Natural killer cell (primary cell): Measurements from ENCODE around the gene ZC3H12C. TPM values are rescaled to one million over a fixed set of nuclear protein-coding genes. Genes with fewer than 3 reads are reported as not detected.

Source experiments
- ATAC-seq, 3 donors: fragments of 150-1000 bp in 2 of 3; fragments of 200-7000 bp in 1 of 3; cut with Tn5 transposase; 1 replicate in 1 of 3; 2 replicates in 2 of 3; pipeline ENCODE4 v1.10.0; 2021; ENCODE audit warnings: mild to moderate bottlenecking in 2 of 3, moderate library complexity in 2 of 3
- DNase-seq, 2 donors: peaks; one replicate each; pipeline versions ENCODE4 v3.0.0 to v3.0.0-alpha.2; 2013 to 2021; ENCODE audit warnings: mixed read lengths in 1 of 2
- H3K27ac ChIP-seq: one replicate; pipeline ENCODE4 v1.5.1; 2013; ENCODE audit warnings: mild to moderate bottlenecking, low read length
- H3K27me3 ChIP-seq: one replicate; pipeline ENCODE4 v1.6.1; 2013; ENCODE audit warnings: low read length; ENCODE audit not compliant: control insufficient read depth, insufficient read depth
- H3K36me3 ChIP-seq: one replicate; pipeline ENCODE4 v1.6.1; 2013; ENCODE audit warnings: low read length; ENCODE audit not compliant: control insufficient read depth, insufficient read depth
- H3K4me1 ChIP-seq: one replicate; pipeline ENCODE4 v1.6.1; 2013; ENCODE audit warnings: low read length; ENCODE audit not compliant: control insufficient read depth, insufficient read depth
- H3K4me3 ChIP-seq: one replicate; pipeline ENCODE4 v1.5.1; 2013; ENCODE audit warnings: low read length
- H3K9me3 ChIP-seq: one replicate; pipeline ENCODE4 v1.6.1; 2013; ENCODE audit warnings: low read length; ENCODE audit not compliant: control insufficient read depth, insufficient read depth
- H3K27ac Mint-ChIP-seq, 2 donors: one replicate each; pipeline ENCODE4 v1.8.0; 2022; ENCODE audit warnings: mild to moderate bottlenecking in 2 of 2, mixed read lengths in 2 of 2, moderate library complexity in 1 of 2
- H3K27me3 Mint-ChIP-seq, 2 donors: one replicate each; pipeline ENCODE4 v1.8.0; 2022; ENCODE audit warnings: low read depth in 2 of 2, mixed read lengths in 2 of 2
- H3K36me3 Mint-ChIP-seq: one replicate; pipeline ENCODE4 v1.8.0; 2022; ENCODE audit warnings: mixed read lengths
- H3K4me1 Mint-ChIP-seq, 2 donors: one replicate each; pipeline ENCODE4 v1.8.0; 2022; ENCODE audit warnings: mixed read lengths in 2 of 2
- H3K4me3 Mint-ChIP-seq: one replicate; pipeline ENCODE4 v1.8.0; 2022; ENCODE audit warnings: mild to moderate bottlenecking, moderate library complexity, mixed read lengths
- H3K9me3 Mint-ChIP-seq, 2 donors: one replicate each; pipeline ENCODE4 v1.8.0; 2022; ENCODE audit warnings: mixed read lengths in 2 of 2
- WGBS: methylation state at CpG from one replicate; pipeline ENCODE4 v1.1.7; 2013; ENCODE audit warnings: missing lambda C conversion rate; ENCODE audit not compliant: insufficient coverage; 5-methylcytosine and 5-hydroxymethylcytosine counted together
- intact Hi-C: fragments of 100-400 bp; cut with micrococcal nuclease; formaldehyde crosslinking; loops from one replicate; pipeline ENCODE4 v1.14.2; 2022
- total RNA-seq, 4 donors: library from RNA; stranded (reverse); fragments of 120-200 nt in 1 of 4; gene quantifications; one replicate each; pipeline versions ENCODE4 v1.2.3 to v1.2.4, GENCODE V29; 2013 to 2022
- TF ChIP-seq, protein P1 (sequence below): fragments of 200-600 bp; IDR thresholded peaks from one replicate; pipeline ENCODE4 v1.8.0; 2022; ENCODE audit warnings: antibody characterized with exemption

Gene ZC3H12C
- total RNA-seq, 3 donors from 2014 or later (not counting 1 experiment from before 2014, with no cell fraction given) = 0.16 to 0.45 TPM; not detected in 1

DNA sequence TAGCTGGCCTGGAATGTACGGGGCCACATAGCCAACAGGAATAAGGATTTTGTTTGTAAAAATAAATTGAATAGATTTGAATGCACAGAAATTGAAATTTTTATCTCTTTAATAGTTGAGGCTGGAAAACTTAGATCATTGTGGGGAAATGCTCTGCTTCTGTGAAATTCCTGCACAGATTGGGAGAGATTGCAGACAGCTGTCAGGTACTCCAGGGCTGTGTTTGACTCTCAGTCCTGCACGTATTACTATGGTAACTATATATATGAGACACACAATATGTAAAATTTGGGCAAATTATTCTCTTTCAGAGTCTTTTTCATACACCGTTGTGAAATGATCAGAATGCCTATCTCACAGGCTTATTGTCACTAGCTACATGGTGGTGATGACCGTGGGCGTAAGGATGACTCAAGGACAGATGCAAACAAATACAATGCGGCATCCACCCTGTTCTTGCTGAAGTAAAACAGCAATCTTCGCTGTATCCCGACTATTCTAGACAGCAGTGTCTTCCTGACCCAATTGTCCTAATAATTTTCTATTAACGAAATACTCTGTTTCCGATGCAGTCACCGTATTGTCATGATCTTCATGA, 79.4 kb downstream of the ZC3H12C start:
- TF ChIP-seq, protein P1, sequence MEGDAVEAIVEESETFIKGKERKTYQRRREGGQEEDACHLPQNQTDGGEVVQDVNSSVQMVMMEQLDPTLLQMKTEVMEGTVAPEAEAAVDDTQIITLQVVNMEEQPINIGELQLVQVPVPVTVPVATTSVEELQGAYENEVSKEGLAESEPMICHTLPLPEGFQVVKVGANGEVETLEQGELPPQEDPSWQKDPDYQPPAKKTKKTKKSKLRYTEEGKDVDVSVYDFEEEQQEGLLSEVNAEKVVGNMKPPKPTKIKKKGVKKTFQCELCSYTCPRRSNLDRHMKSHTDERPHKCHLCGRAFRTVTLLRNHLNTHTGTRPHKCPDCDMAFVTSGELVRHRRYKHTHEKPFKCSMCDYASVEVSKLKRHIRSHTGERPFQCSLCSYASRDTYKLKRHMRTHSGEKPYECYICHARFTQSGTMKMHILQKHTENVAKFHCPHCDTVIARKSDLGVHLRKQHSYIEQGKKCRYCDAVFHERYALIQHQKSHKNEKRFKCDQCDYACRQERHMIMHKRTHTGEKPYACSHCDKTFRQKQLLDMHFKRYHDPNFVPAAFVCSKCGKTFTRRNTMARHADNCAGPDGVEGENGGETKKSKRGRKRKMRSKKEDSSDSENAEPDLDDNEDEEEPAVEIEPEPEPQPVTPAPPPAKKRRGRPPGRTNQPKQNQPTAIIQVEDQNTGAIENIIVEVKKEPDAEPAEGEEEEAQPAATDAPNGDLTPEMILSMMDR = no peak
- ATAC-seq = no peak
- Mint-ChIP-seq H3K4me1 (peaks cover 7 to 8% of the 10 kb centered on the region in 2 donors), H3K36me3 (no peaks in the 10 kb centered on the region), H3K27me3 (peaks cover 0 to 6% of the 10 kb centered on the region in 2 donors), H3K27ac (no peak overlapping the region), H3K9me3 (no peaks in the 10 kb centered on the region), H3K4me3 (no peak overlapping the region)
- no peak overlapping the region for H3K27ac ChIP-seq
- no peaks in the 10 kb centered on the region for H3K36me3 ChIP-seq
- no peaks in the 10 kb centered on the region for H3K9me3 ChIP-seq
- 95% methylated on average over 11 of the region's 11 CpGs for WGBS
- no peak overlapping the region for H3K4me3 ChIP-seq
- H3K4me1 ChIP-seq = peaks cover 3% of the 10 kb centered on the region
- intact Hi-C loops = no loop called here
- DNase-seq = no peak
- no peaks in the 10 kb centered on the region for H3K27me3 ChIP-seq

DNA sequence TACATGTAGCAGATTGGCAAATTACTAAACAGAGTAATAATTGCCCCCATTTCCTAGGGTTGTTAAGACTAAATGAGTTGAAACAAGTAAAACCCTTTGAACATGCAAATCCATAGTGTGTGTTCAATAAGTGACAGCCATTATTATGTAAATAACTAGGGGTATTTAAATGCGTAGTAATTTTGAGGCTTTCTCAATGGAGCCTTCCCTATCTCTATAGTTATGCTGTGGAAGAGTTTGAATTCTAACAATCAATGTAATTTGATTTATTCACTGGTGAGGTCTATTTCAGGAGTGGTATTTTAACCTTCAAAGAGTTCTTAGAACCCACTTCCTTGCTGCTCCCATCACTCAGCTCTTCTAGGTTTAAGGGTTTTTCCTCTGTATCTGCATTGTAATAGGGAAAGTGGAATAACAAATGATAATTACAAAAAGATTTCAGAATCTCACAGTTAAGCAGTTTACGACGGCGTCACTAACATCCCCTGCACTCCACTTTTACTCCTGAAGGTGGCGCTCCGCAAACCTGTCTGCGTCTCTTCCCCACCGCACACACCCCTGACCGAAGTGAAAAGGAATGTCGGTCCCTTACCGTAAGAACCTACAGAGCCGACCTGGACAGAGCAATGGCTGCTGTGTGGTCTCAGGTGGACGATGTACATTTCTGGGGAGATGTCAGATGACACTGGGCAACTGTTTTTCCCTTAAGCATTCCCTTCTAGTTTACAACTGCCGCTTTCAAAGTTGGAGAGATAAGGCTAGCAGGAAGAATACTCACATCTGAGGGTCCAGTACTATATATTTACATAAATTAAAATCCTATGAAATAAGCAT, 80.8 kb downstream of the ZC3H12C start:
- H3K36me3 Mint-ChIP-seq = no peaks in the 10 kb centered on the region
- H3K27me3 ChIP-seq = no peaks in the 10 kb centered on the region
- no peaks in the 10 kb centered on the region for H3K9me3 ChIP-seq
- no peaks in the 10 kb centered on the region for H3K36me3 ChIP-seq
- H3K27ac Mint-ChIP-seq = no peak overlapping the region
- TF ChIP-seq, protein P1 = peak; percentile 77
- H3K4me3 ChIP-seq = no peak overlapping the region
- H3K4me1 ChIP-seq = peaks cover 3% of the 10 kb centered on the region
- H3K27me3 Mint-ChIP-seq = peaks cover 0 to 6% of the 10 kb centered on the region in 2 donors
- no peak overlapping the region for H3K27ac ChIP-seq
- H3K4me1 Mint-ChIP-seq = peaks cover 7 to 8% of the 10 kb centered on the region in 2 donors
- WGBS = 0% methylated on average over 12 of the region's 14 CpGs
- H3K9me3 Mint-ChIP-seq = no peaks in the 10 kb centered on the region
- peak; percentile 75 to 97 (median 89) for ATAC-seq
- intact Hi-C loops = no loop called here
- peak; percentile 48 to 74 for DNase-seq
- H3K4me3 Mint-ChIP-seq = peak overlapping the region; percentile 25

DNA sequence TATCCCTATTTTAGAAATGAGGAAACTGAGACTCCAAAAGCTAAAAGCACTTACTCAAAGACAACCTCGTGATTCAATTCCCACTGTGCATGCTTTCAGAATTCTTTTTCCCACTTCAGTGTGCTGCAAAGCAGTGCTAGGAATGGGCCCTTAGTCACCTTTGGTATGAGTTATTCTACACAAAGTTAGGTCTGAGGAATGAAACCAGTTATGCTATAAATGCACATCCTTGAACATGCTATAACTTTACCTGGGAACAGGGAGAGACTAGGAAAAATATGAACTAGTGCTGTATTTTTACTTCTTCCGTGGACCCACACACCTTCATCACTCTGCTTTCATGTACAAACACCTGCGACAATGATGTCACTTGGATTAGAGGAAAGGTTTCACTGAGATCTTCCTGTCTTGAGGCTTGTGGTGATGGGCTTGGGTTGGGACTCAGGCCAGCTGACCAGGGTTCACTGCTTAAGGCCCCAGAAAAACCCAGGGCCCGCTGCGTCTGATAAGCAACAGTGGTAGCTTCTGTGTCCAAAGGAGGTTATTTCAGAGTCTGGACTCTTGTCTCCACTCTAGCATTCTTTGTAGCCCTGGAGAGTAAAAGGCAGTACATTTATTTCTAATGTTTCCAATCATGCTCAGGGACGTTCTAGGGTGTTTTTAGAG, 81.6 kb downstream of the ZC3H12C start:
- Histone ChIP-seq H3K9me3 (no peaks in the 10 kb centered on the region), H3K36me3 (no peaks in the 10 kb centered on the region), H3K4me1 (peaks cover 3% of the 10 kb centered on the region), H3K27ac (no peak overlapping the region), H3K27me3 (no peaks in the 10 kb centered on the region), H3K4me3 (no peak overlapping the region)
- H3K4me1 Mint-ChIP-seq = peaks cover 7 to 8% of the 10 kb centered on the region in 2 donors
- 67% methylated on average over 5 of the region's 6 CpGs for WGBS
- H3K4me3 Mint-ChIP-seq = no peak overlapping the region
- no peaks in the 10 kb centered on the region for H3K9me3 Mint-ChIP-seq
- ATAC-seq (no peak), DNase-seq (no peak)
- TF ChIP-seq, protein P1 = no peak
- intact Hi-C loops = no loop called here
- no peaks in the 10 kb centered on the region for H3K36me3 Mint-ChIP-seq
- H3K27me3 Mint-ChIP-seq = peaks cover 0 to 6% of the 10 kb centered on the region in 2 donors
- no peak overlapping the region for H3K27ac Mint-ChIP-seq
